HG02759 (cell line): ENCODE data around the gene PTDSS2.

Experiments used
- ATAC-seq: cut with Tn5 transposase; IDR thresholded peaks from one replicate; pipeline ENCODE4 v1.9.1; 2021; ENCODE audit warnings: mild to moderate bottlenecking, moderate library complexity; ENCODE audit not compliant: unreplicated experiment

PTDSS2 gene

GRCh38 chr11:445765-446588 is 4.1 kb upstream of the PTDSS2 start:
- no peak for ATAC-seq

DNA sequence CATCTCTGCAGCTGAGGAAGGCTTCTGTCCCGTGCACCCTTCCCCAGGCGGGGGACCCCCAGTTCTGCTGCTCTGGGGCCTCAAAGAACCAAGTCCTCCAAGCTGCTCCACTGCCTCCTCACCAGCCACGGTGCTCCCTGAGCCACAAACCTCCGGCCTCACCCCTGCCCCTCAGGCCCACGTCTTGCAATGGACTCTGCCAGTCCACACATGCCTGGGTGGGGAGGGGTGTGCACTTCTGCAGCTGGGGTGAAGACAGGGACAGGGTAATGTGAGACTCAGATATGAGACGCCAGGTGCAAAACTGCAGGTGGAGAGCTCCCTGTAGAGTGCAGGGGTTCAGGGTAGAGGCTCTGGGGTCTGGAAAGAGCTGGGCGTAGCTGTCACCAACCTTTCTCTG is 3.2 kb upstream of the PTDSS2 start:
- no peak for ATAC-seq

GRCh38 chr11:447923-448731 is 2.0 kb upstream of the PTDSS2 start:
- ATAC-seq = peak; percentile 49

DNA sequence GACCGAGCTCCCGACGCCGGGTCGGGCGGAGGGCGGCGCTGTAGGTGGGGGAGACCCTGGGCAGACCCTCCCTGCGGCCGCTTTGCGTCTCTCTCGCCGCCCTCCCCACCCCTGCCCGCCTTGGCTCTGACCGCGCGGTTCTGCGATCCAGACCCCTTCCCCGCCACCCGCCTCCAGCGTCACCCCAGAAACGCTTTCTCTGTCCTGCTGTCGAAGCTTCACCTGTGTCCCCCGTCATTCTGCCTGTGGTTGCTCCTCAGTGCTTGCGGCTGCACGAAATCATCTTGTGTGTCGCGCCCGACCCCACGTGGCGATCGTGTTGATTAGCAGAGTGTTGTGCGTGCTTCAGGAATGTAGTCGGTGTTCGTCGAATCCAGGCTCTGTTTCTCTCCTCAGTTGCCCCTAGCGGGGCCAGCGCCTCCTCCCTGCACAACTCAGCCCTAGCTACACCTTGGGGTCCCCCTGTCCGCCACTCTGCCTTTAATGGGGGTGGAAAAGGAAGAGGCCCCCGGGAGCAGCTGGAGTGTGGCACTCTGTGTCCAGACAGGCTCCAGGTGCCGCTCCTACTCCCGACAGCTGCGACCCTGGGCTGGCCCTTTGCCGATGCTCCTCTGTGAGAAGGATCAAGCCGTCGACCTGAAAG is 851 bp downstream of the PTDSS2 start:
- peak; percentile 2 for ATAC-seq

DNA sequence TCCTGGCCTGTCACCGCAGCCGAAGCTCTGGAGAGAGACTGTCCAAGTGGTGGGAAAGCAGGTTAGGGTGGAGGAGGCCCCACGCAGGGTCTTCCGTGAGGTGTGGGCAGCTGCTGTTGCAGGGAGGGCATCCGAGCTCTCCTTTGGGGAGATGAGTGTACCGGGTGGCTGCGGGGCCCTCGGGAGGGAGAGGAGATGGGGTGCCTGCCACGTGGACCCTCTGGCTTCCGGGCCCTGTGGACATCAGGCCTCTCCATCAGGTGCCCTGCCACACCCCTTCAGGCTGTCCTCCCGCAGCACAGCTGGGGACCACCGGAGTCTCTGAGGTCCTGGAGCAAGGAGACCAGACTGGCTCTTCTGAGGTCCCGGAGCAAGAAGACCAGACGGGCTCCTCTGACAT is 1.7 kb downstream of the PTDSS2 start:
- no peak for ATAC-seq

GRCh38 chr11:452203-452744 is 2.2 kb downstream of the PTDSS2 start:
- no peak for ATAC-seq

GRCh38 chr11:452916-453527 is 2.9 kb downstream of the PTDSS2 start:
- no peak for ATAC-seq

DNA sequence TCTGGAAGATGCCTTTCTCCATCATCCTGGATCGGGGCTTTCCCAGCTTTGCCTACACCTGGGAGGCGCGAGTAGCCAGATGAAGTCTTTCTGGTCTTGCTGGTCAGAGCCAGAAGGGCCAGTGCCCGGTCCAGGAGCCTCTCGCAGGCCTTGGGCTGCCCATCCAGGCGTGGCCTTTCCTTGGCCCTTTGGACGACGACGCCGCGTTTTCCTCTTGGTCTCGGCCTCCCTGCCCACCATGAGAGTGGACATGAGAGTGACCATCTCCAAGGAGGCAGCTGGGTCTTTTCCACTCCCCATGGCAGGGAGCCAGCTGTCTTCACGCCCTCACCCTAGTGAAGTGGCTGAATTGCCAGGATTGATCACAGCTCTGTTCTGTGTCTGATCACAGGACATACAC is 3.5 kb downstream of the PTDSS2 start:
- no peak for ATAC-seq

- no peak for ATAC-seq
Measured at GRCh38 chr11:454043-454442, 4.0 kb downstream of the PTDSS2 start.

DNA sequence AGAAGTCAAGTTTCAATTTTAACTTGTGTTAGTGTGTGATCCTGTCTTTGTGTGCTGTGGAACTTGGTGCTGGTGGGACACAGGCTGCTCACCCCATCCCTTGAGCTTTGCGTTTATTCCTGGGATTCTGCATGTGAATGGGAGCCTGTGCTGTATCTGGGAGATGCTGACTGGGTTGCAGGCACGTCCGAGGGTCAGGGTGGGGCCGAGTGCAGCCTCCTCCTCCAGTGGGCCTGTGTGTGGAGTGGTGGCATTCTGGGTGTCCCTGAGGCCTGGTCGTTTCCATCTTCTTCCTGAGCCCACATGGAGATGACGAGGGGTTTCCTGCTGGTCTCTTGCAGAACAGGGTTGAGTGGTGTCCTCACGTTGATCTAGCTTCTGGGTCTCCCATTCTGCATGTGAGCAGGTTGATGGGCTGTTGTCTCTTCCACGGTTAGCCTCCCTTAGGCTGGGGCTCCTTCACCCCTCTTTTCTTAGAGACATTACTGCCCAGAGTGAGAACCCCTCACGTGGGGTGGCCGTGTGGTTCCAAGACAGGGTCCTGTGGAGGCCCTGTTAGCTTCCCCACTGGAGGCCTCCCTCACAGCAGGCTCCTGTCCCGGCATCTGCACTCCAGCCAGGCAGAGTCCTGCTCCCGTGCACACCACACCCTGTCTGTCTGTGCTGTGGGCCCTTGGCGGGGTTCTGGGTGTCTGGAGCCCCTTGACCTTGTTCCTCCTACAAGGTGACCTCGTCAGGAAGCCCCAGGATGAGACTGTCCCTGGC is 4.9 kb downstream of the PTDSS2 start:
- ATAC-seq = no peak

GRCh38 chr11:455566-456147 is 5.6 kb downstream of the PTDSS2 start:
- ATAC-seq = no peak

DNA sequence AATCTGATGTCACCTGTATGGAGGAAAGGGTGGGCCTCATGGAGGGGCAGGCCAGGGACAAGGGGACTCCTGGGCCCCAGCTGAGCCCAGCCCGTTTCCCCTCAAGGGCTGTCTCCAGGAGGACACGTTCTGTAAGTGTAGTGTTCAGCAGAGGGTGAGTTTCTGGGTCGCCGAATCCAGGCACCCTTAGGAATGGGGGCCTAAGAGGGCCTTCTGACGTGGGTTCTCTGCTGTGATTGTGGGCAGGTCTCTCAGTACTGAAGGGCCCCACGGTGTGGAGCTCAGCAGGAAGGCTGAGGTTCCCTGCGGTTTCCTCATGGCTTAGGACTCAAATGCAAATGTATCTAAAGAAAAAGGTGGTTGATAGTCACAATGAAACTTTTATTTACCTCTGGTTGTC is 6.5 kb downstream of the PTDSS2 start:
- no peak for ATAC-seq

GRCh38 chr11:457111-457760 is 7.2 kb downstream of the PTDSS2 start:
- no peak for ATAC-seq

- ATAC-seq = no peak
Measured at GRCh38 chr11:459511-460220, 9.6 kb downstream of the PTDSS2 start.

DNA sequence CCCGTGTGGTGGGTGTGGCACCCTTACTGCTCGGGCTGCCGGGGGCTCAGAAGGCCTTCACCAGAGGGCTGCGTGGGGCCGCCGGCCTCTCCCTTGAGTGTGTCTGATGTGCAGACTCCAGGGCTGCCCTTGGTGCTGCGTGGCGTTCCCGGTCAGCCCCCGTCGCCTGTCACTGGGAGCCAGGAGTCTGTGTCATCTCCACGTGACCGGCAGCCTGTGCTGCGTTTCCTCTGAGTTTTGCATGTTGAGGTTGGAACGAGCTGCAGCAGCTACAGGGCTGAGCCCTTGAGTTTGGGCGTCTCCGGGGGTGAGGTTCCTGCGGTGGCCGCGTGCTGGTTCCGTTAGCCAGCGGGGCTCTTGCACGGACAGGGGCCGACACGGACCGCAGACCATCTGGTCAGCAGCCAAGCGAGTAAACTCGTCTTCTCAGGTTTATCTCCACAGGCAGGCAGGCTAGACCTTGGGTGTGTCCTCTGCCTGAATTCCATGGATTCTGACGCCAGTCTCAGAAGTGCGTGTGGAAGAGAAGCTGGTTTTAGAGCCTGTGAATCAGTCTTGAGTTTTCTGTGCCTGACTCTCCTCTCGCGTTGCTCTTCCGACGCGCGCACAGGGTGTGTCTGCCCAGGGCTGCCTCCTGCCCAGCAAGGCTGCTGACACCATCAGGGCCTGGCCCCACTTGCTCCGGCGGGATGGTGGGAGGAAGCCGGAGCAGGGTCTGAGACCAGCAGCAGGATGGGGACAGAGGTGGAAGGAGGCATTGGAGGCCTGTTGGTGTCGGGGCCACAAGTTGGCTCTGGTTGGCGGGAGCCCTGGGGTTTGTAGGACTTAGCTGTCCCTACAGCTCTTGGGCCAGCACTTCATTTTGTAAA is 10.5 kb downstream of the PTDSS2 start:
- no peak for ATAC-seq

- no peak for ATAC-seq
Measured at GRCh38 chr11:461626-462025, 11.5 kb downstream of the PTDSS2 start.

DNA sequence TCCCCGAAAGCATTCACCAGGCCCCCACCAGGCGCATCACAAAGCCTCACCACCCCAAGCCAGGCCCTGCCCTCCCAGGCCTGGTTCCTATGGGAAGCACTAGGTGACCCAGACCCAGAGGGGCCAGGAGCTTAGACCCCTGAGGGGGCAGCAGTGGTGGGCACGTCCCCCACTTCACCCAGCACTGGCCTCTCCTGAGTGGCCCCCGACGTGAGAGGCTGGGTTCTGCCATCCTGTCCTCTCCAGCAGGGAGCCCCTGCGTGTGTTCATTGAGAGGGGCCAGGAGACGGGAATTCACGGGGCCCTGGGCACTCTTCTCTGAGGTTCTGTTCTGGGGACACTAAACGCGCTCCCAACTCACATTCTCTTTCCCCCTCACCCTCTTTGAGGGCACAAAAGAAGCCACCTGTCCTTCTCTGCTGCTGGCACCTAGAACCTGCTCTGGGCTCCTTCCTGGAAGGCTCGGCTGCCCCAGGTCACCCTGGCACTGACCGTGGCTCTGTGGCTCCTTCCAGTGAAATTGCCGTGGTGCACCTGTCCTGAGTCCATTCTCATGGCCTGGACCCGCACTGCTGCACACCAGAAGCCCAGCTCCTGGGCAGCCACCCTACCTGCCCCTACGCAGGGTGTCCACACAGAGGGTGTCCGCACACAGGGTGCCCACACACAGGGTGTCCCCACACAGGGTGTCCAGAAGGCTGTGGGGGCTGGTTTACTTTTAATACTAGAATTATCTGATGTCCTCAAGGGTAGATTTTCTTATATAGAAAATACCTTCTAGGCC is 12.2 kb downstream of the PTDSS2 start:
- ATAC-seq = no peak
